Naive thymus-derived CD8-positive, alpha-beta T cell (primary cell): ENCODE results near the gene GPR141. TPM values are rescaled to one million over a fixed set of nuclear protein-coding genes. Genes with fewer than 3 reads are reported as not detected.

Source experiments
- ATAC-seq, 2 donors: fragments of 150-1000 bp; cut with Tn5 transposase in 1 of 2; sonication (Bioruptor Pico), chemical (Tn5 transposase) in 1 of 2; 1 replicate in 1 of 2; 2 replicates in 1 of 2; pipeline ENCODE4 v1.10.0; 2021; ENCODE audit warnings: mild to moderate bottlenecking in 2 of 2, moderate library complexity in 2 of 2
- POLR2A ChIA-PET: fragments of 350-600 bp; sonication (Branson Sonifier 250); formaldehyde crosslinking; loops from one replicate; lab custom pipeline; 2021; ENCODE audit warnings: antibody characterized with exemption; lab: Charles Lee
- DNase-seq, 10 donors: peaks; one replicate each; pipeline versions ENCODE4 v3.0.0 to v3.0.0-alpha.2; 2020 to 2022
- H3K27ac Mint-ChIP-seq, 10 donors: one replicate each; pipeline ENCODE4 v1.8.0; 2020 to 2022; ENCODE audit warnings: mild to moderate bottlenecking in 10 of 10, mixed read lengths in 10 of 10, moderate library complexity in 4 of 10, inconsistent platforms in 1 of 10
- H3K27me3 Mint-ChIP-seq, 5 donors: one replicate each; pipeline ENCODE4 v1.8.0; 2021 to 2022; ENCODE audit warnings: mixed read lengths in 5 of 5
- H3K36me3 Mint-ChIP-seq, 3 donors: one replicate each; pipeline ENCODE4 v1.8.0; 2020 to 2022; ENCODE audit warnings: mixed read lengths in 3 of 3, mild to moderate bottlenecking in 2 of 3, inconsistent platforms in 1 of 3
- H3K4me1 Mint-ChIP-seq, 4 donors: one replicate each; pipeline ENCODE4 v1.8.0; 2021 to 2022; ENCODE audit warnings: mixed read lengths in 4 of 4
- H3K4me3 Mint-ChIP-seq, 10 donors: one replicate each; pipeline ENCODE4 v1.8.0; 2020 to 2022; ENCODE audit warnings: mild to moderate bottlenecking in 10 of 10, mixed read lengths in 10 of 10, moderate library complexity in 6 of 10, inconsistent platforms in 1 of 10
- H3K9me3 Mint-ChIP-seq, 9 donors: one replicate each; pipeline ENCODE4 v1.8.0; 2020 to 2022; ENCODE audit warnings: mixed read lengths in 9 of 9, mild to moderate bottlenecking in 3 of 9, inconsistent platforms in 1 of 9, moderate library complexity in 1 of 9
- polyA plus RNA-seq, 3 donors: library from polyadenylated mRNA; unstranded; fragments of 300-500 nt; fragmentation: Illumina TruSeq; gene quantifications; one replicate each; pipeline ENCODE4 v1.2.3, GENCODE V29; 2021
- total RNA-seq, 8 experiments: library from RNA in 2 of 8; stranded (reverse) in 2 of 8; gene quantifications; one replicate each; pipeline ENCODE4 v1.2.3 and lab custom pipeline; 2021 to 2026

Gene GPR141
- total and polyA plus RNA-seq, 5 experiments from 2014 or later, result 0.11 to 2.1 TPM; not detected in 3

- peaks cover 0 to 3% (median 0%) of the 10 kb centered on the region in 3 donors for H3K36me3 Mint-ChIP-seq
- ATAC-seq (no peak), DNase-seq (no peak)
- POLR2A ChIA-PET, result no interaction called here
- H3K9me3 Mint-ChIP-seq, result no peaks in the 10 kb centered on the region
- H3K27ac Mint-ChIP-seq, result no peak overlapping the region
- peaks cover 0 to 6% (median 0%) of the 10 kb centered on the region in 5 donors for H3K27me3 Mint-ChIP-seq
- peaks cover 0 to 1% (median 0%) of the 10 kb centered on the region in 4 donors for H3K4me1 Mint-ChIP-seq
- H3K4me3 Mint-ChIP-seq, result no peak overlapping the region
Measured at GRCh38 chr7:37719077-37719476, 35.5 kb downstream of the GPR141 start.

DNA sequence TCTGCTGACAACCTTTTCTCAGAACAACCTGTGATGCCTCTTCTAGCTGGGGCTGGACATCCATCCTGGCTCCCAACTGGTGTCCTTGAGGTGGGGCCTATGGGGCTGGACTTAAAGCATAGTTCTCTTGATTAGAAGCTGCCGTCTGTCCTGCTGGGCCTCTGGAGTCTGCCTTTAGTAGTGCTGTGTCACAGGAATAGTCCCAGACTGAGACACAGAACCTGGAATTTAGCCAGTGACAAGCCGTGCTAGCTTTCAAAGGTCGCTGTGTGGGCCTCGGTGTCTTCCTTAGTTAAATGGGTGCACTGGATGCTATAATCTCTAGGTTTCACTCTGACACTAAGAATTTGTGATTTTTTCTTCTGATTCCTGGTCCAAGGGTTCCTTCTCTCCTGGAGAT lies 41.2 kb downstream of the GPR141 start:
- H3K27ac Mint-ChIP-seq, result no peak overlapping the region
- POLR2A ChIA-PET, result interaction anchor here (0.6 kb wide), 1 partner anchor 531 kb away, joined by 3 read pairs; no protein-coding TSS in a partner anchor
- no peaks in the 10 kb centered on the region for H3K9me3 Mint-ChIP-seq
- no peak for ATAC-seq
- H3K27me3 Mint-ChIP-seq, result peaks cover 0 to 2% (median 0%) of the 10 kb centered on the region in 5 donors
- no peaks in the 10 kb centered on the region for H3K36me3 Mint-ChIP-seq
- no peak overlapping the region for H3K4me3 Mint-ChIP-seq
- no peak for DNase-seq
- peaks cover 5 to 28% (median 7%) of the 10 kb centered on the region in 4 donors for H3K4me1 Mint-ChIP-seq

- peaks cover 0 to 2% (median 0%) of the 10 kb centered on the region in 5 donors for H3K27me3 Mint-ChIP-seq
- no peak overlapping the region for H3K4me3 Mint-ChIP-seq
- H3K9me3 Mint-ChIP-seq, result no peaks in the 10 kb centered on the region
- POLR2A ChIA-PET, result no interaction called here
- ATAC-seq (no peak), DNase-seq (no peak)
- no peak overlapping the region for H3K27ac Mint-ChIP-seq
- peaks cover 5 to 28% (median 7%) of the 10 kb centered on the region in 4 donors for H3K4me1 Mint-ChIP-seq
- H3K36me3 Mint-ChIP-seq, result no peaks in the 10 kb centered on the region
Measured at GRCh38 chr7:37726016-37726415, 42.5 kb downstream of the GPR141 start.

DNA sequence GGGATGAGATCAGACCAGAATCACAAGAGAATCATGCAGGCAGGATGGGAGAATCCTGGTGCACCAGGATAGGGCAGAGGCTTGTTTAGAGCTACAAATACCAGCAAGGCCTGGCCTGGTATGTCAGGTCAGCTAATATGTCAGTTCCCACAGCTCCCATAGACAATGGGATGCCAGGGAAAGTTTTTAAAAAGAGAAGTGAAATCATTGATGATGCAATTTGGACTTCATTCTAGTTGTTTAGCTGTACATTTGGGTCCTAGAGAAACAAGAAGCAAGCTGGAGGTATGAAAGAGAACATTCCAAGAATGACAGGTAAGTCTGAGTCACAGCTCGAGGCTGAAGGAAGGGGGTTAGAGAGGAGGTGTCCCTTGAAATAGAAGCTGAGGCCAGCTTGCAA lies 45.2 kb downstream of the GPR141 start:
- Mint-ChIP-seq H3K9me3 (no peaks in the 10 kb centered on the region), H3K4me1 (peaks cover 5 to 31% (median 7%) of the 10 kb centered on the region in 4 donors), H3K27ac (peak overlapping the region in 1 of 10 donors; percentile 4), H3K4me3 (no peak overlapping the region), H3K36me3 (no peaks in the 10 kb centered on the region), H3K27me3 (peaks cover 6 to 14% (median 9%) of the 10 kb centered on the region in 5 donors)
- ATAC-seq, result no peak
- DNase-seq, result no peak
- POLR2A ChIA-PET, result no interaction called here

DNA sequence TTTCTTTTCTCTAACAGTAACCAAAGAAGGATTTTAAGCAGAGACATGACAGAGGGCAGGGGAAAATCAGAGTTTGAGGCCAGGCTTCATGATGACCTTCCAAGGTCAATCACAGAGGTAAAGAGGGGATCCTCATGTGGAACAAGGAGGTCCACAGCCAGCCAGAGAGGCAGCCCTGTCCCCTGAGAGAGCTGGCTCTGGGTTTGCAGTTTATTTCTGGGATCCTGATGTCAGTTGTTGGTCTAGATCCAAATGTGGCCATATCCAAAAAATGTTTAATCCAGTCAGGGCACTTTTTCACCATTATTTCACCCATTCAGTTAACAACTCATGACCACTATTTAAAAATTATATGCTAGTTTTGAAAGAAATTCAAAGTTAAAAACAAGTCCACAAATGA lies 45.6 kb downstream of the GPR141 start:
- no peaks in the 10 kb centered on the region for H3K9me3 Mint-ChIP-seq
- POLR2A ChIA-PET, result no interaction called here
- peaks cover 5 to 31% (median 7%) of the 10 kb centered on the region in 4 donors for H3K4me1 Mint-ChIP-seq
- H3K27ac Mint-ChIP-seq, result no peak overlapping the region
- H3K27me3 Mint-ChIP-seq, result peaks cover 6 to 14% (median 9%) of the 10 kb centered on the region in 5 donors
- DNase-seq (no peak), ATAC-seq (no peak)
- H3K36me3 Mint-ChIP-seq, result no peaks in the 10 kb centered on the region
- no peak overlapping the region for H3K4me3 Mint-ChIP-seq

DNA sequence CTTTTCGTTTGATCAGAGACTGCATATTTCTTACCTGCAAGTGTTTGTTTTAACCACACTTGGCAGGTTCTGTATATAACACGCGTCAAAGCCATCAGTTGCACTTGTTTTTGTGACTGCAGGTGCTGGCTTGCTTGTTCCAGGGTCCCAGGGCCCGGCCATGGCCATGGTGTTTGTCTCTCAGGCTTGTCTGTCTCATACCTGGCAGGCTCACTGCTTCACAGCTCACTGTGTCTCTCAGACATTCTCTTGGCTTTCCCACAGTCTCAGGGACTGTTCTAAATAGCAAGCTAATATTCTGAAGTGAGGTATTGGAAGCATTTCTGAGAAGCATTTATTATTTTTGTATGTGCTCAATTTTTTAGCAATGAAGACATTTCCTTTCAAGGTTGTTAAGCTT lies 46.9 kb downstream of the GPR141 start:
- Mint-ChIP-seq H3K9me3 (no peaks in the 10 kb centered on the region), H3K4me3 (no peak overlapping the region), H3K4me1 (peaks cover 5 to 28% (median 6%) of the 10 kb centered on the region in 4 donors), H3K27me3 (peaks cover 6 to 23% (median 10%) of the 10 kb centered on the region in 5 donors), H3K27ac (no peak overlapping the region), H3K36me3 (no peaks in the 10 kb centered on the region)
- POLR2A ChIA-PET, result no interaction called here
- ATAC-seq (no peak), DNase-seq (no peak)

DNA sequence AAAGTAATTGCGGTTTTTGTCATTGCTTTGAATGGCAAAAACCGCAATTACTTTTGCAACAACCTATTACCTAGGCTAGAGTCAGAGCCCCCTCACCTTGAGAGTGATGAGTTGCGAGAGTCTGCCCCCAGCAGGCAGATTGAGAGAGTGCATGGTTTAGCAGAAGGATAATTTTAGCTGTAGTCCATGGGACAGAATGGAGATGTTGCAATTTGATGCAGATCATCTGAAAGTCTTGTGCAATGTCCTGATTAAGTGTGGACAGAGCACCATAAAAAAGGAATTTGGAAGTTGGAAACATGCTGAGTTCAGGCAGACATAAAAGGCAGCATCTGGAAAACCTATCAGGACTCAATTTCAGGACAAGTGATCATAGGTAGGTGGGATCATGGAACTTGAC lies 48.7 kb downstream of the GPR141 start:
- ATAC-seq, result no peak
- no peak overlapping the region for H3K4me3 Mint-ChIP-seq
- POLR2A ChIA-PET, result no interaction called here
- H3K27me3 Mint-ChIP-seq, result peaks cover 6 to 23% (median 10%) of the 10 kb centered on the region in 5 donors
- peaks cover 0 to 15% (median 0%) of the 10 kb centered on the region in 4 donors for H3K4me1 Mint-ChIP-seq
- peak in 2 of 10 donors; percentile 5 to 11 for DNase-seq
- H3K27ac Mint-ChIP-seq, result no peak overlapping the region
- no peaks in the 10 kb centered on the region for H3K36me3 Mint-ChIP-seq
- no peaks in the 10 kb centered on the region for H3K9me3 Mint-ChIP-seq

- ATAC-seq, result no peak
- no peak for DNase-seq
- H3K4me1 Mint-ChIP-seq, result peaks cover 0 to 14% (median 0%) of the 10 kb centered on the region in 4 donors
Measured at GRCh38 chr7:37732888-37733287, 49.3 kb downstream of the GPR141 start.

GRCh38 chr7:37735196-37735595 lies 51.6 kb downstream of the GPR141 start:
- H3K4me3 Mint-ChIP-seq, result no peak overlapping the region
- peaks cover 0 to 3% (median 0%) of the 10 kb centered on the region in 4 donors for H3K4me1 Mint-ChIP-seq
- no peak for ATAC-seq

More at GRCh38 chr7:37732888-37733287, 49.3 kb downstream of the GPR141 start:
- Mint-ChIP-seq H3K4me3 (no peak overlapping the region), H3K27me3 (peaks cover 6 to 23% (median 10%) of the 10 kb centered on the region in 5 donors), H3K9me3 (no peaks in the 10 kb centered on the region), H3K36me3 (no peaks in the 10 kb centered on the region), H3K27ac (no peak overlapping the region)
- POLR2A ChIA-PET, result no interaction called here

DNA sequence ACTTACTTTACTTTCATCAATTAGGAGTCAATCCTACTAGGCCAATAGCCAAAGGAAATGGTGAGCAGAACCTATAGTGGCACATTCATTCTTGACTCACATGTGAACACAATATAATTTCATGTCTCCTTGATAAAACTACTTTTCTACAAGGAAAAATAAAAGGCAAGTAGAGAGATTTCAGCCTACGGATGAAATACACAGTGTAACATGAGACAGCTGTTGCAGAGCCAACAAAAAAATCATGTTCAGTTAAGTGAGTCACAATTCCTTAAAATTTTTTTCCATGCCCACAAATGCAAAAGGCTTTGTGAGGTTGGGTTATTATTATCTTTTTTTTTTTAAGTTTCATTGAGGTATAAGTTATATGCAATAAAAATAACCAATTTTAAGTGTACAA lies 54.8 kb downstream of the GPR141 start:
- ATAC-seq (no peak), DNase-seq (no peak)
- Mint-ChIP-seq H3K36me3 (no peaks in the 10 kb centered on the region), H3K4me3 (no peak overlapping the region), H3K27ac (no peak overlapping the region), H3K4me1 (no peaks in the 10 kb centered on the region), H3K27me3 (peaks cover 0 to 11% (median 0%) of the 10 kb centered on the region in 5 donors), H3K9me3 (no peaks in the 10 kb centered on the region)
- POLR2A ChIA-PET, result no interaction called here

More at GRCh38 chr7:37735196-37735595, 51.6 kb downstream of the GPR141 start:
- DNase-seq, result no peak
- Mint-ChIP-seq H3K27ac (no peak overlapping the region), H3K36me3 (no peaks in the 10 kb centered on the region), H3K9me3 (no peaks in the 10 kb centered on the region), H3K27me3 (peaks cover 6 to 23% (median 10%) of the 10 kb centered on the region in 5 donors)
- POLR2A ChIA-PET, result no interaction called here

DNA sequence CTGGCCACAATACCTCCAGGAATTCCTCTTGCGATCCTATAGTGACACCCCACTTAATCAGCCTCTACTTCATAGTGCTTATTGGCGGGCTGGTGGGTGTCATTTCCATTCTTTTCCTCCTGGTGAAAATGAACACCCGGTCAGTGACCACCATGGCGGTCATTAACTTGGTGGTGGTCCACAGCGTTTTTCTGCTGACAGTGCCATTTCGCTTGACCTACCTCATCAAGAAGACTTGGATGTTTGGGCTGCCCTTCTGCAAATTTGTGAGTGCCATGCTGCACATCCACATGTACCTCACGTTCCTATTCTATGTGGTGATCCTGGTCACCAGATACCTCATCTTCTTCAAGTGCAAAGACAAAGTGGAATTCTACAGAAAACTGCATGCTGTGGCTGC lies 56.8 kb downstream of the GPR141 start:
- H3K4me3 Mint-ChIP-seq, result no peak overlapping the region
- H3K27ac Mint-ChIP-seq, result no peak overlapping the region
- H3K27me3 Mint-ChIP-seq, result peaks cover 0 to 7% (median 0%) of the 10 kb centered on the region in 5 donors
- ATAC-seq (no peak), DNase-seq (no peak)
- no peaks in the 10 kb centered on the region for H3K36me3 Mint-ChIP-seq
- no peaks in the 10 kb centered on the region for H3K9me3 Mint-ChIP-seq
- H3K4me1 Mint-ChIP-seq, result no peaks in the 10 kb centered on the region
- POLR2A ChIA-PET, result no interaction called here

DNA sequence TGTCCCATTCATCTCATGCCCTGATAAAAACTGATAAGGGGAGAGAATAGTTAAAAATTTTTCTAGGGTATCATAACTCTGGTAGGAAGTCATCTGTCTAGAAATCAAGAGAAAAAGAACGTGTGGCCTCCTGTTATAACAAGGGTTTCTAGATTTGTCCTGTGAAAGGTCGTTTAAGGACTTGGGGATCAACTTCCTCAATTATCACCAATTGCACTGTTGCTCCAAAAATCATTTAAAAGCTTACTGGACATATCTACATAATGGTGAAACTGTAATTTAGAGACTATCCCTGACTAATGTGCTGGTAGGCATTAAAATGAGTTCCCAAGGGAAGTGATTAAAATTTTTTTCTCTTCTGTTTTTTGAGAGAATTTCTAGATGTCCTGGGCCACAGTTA lies 58.2 kb downstream of the GPR141 start:
- no peak overlapping the region for H3K27ac Mint-ChIP-seq
- H3K9me3 Mint-ChIP-seq, result no peaks in the 10 kb centered on the region
- H3K4me3 Mint-ChIP-seq, result no peak overlapping the region
- H3K4me1 Mint-ChIP-seq, result no peaks in the 10 kb centered on the region
- no peaks in the 10 kb centered on the region for H3K36me3 Mint-ChIP-seq
- ATAC-seq, result no peak
- no peak for DNase-seq
- peaks cover 0 to 9% (median 0%) of the 10 kb centered on the region in 5 donors for H3K27me3 Mint-ChIP-seq
- POLR2A ChIA-PET, result no interaction called here

DNA sequence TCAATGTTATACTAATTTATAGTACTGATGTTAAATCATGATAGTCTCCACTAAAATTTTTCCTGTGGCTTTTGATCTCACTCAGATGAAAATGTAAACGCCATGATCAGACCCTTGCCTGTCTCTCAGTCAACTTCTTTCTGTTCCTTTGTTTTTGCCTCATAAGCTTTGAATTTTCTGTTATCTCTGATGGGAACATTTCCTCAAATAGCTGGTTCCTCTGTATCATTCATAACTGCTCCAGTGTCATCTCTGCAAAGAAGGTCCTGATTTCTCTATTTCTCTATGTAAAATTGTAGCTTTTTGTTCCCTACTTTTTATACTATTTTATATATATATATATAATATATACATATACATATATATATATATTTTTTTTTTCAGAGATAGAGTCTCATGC lies 67.5 kb downstream of the GPR141 start:
- H3K4me3 Mint-ChIP-seq, result no peak overlapping the region
- H3K27me3 Mint-ChIP-seq, result peaks cover 0 to 13% (median 8%) of the 10 kb centered on the region in 5 donors
- peaks cover 0 to 2% (median 0%) of the 10 kb centered on the region in 9 donors for H3K9me3 Mint-ChIP-seq
- ATAC-seq (no peak), DNase-seq (no peak)
- H3K27ac Mint-ChIP-seq, result no peak overlapping the region
- no peaks in the 10 kb centered on the region for H3K36me3 Mint-ChIP-seq
- H3K4me1 Mint-ChIP-seq, result no peaks in the 10 kb centered on the region
- POLR2A ChIA-PET, result no interaction called here
